ENCODE results near the gene YEATS4. TPM values are rescaled to one million over a fixed set of nuclear protein-coding genes. Genes with fewer than 3 reads are reported as not detected.

YEATS4 gene
- total RNA-seq, 4 donors from 2014 or later, result 7.8 to 29.0 (median 14.3) TPM

DNA sequence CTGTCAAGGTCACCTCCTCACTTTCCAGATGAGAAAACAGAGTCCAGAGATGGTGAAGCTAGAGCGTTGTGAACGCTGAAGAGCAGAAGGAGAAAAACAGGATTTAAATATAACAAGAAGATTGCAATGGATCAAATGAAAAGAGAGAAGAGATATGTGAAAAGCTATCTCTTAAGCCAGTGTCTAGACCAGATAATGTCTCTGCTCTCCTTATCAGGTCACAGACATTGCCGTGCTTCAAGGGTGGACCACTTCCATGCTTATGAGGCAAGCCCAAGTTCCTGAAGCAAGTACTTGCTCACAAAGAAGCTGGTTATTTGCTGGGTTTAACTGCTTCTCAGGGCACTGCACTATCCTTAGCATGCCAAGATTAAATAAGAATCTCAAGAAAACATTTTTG is 79.0 kb downstream of the YEATS4 start:
- DNase-seq, result no peak
- no peak for TF ChIP-seq POLR2A (IDR thresholded peaks at IDR 0.05)
- TF ChIP-seq, protein P1, sequence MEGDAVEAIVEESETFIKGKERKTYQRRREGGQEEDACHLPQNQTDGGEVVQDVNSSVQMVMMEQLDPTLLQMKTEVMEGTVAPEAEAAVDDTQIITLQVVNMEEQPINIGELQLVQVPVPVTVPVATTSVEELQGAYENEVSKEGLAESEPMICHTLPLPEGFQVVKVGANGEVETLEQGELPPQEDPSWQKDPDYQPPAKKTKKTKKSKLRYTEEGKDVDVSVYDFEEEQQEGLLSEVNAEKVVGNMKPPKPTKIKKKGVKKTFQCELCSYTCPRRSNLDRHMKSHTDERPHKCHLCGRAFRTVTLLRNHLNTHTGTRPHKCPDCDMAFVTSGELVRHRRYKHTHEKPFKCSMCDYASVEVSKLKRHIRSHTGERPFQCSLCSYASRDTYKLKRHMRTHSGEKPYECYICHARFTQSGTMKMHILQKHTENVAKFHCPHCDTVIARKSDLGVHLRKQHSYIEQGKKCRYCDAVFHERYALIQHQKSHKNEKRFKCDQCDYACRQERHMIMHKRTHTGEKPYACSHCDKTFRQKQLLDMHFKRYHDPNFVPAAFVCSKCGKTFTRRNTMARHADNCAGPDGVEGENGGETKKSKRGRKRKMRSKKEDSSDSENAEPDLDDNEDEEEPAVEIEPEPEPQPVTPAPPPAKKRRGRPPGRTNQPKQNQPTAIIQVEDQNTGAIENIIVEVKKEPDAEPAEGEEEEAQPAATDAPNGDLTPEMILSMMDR (IDR thresholded peaks at IDR 0.05), result no peak
- no peak overlapping the region for H3K4me3 ChIP-seq
- H3K9me3 ChIP-seq, result no peaks in the 10 kb centered on the region
- H3K4me1 ChIP-seq, result no peaks in the 10 kb centered on the region
- H3K27ac ChIP-seq, result no peak overlapping the region
- no peaks in the 10 kb centered on the region for H3K27me3 ChIP-seq
- H3K36me3 ChIP-seq, result no peaks in the 10 kb centered on the region

DNA sequence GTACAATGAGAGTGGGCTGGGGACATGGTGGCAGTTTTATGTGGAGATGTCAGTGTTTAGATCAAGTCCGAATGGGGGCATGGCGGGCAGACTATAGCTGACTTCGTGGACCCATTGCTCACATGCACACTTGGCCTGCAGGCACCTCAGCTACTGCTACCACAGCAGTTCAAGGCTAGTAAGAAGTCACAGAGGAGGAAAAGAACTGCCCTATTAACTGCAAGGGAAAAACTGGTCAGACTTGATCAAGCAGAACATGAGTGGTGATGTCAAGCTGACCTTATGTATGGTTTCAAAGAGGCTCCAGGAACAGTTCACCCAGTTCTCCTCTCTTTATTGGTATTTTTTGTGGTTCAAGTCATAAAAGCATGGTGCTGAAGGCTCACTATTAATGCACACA is 80.5 kb downstream of the YEATS4 start:
- DNase-seq, result no peak
- no peaks in the 10 kb centered on the region for H3K36me3 ChIP-seq
- no peaks in the 10 kb centered on the region for H3K4me1 ChIP-seq
- no peak for TF ChIP-seq POLR2A (IDR thresholded peaks at IDR 0.05)
- TF ChIP-seq, protein P1 (IDR thresholded peaks at IDR 0.05), result no peak
- no peaks in the 10 kb centered on the region for H3K27me3 ChIP-seq
- no peaks in the 10 kb centered on the region for H3K9me3 ChIP-seq
- no peak overlapping the region for H3K27ac ChIP-seq
- H3K4me3 ChIP-seq, result no peak overlapping the region

Small RNAs within 50 kb of the gene (small RNA-seq; reads per million reads assigned to genes)
- gene RN7SL804P, result 0 reads per million in 2 donors

Other genes with a start within 250 kb of the YEATS4 start
- gene CPSF6, start 120.2 kb upstream of the YEATS4 start, total RNA-seq, result 10 to 100 TPM; 25.0 to 41.6 (median 41.3) TPM
- gene LYZ, start 11.4 kb upstream of the YEATS4 start, total RNA-seq, result 100 to 1,000 TPM in 3 of 4 donors, 10 to 100 TPM in 1; 83.4 to 760 (median 129) TPM
- 10 to 100 TPM; 14.6 to 64.4 (median 43.2) TPM for gene FRS2, start 110.6 kb downstream of the YEATS4 start, total RNA-seq
- 10 to 100 TPM; 37.7 to 82.5 (median 59.4) TPM for gene CCT2, start 225.7 kb downstream of the YEATS4 start, total RNA-seq